ENCODE data around the gene CALD1.

CALD1 gene

GRCh38 chr7:134851141-134851540, 71.7 kb downstream of the CALD1 start:
- H3K4me3 ChIP-seq (ENCODE audit: low read depth in 1 of 2, low read length in 1 of 2): no peak overlapping the region
- H3K9me3 ChIP-seq: no peaks in the 10 kb centered on the region
- no peak for TF ChIP-seq CTCF (IDR thresholded peaks at IDR 0.05)
- no peak overlapping the region for H3K27ac ChIP-seq
- H3K27me3 ChIP-seq: no peaks in the 10 kb centered on the region
- no peaks in the 10 kb centered on the region for H3K4me1 ChIP-seq (ENCODE audit: control insufficient read depth in 1 of 2, insufficient read depth in 1 of 2, low read depth in 1 of 2, low read length in 1 of 2)
- H3K36me3 ChIP-seq: no peaks in the 10 kb centered on the region

GRCh38 chr7:134852625-134853024, 73.2 kb downstream of the CALD1 start:
- H3K9me3 ChIP-seq: no peaks in the 10 kb centered on the region
- TF ChIP-seq CTCF (IDR thresholded peaks at IDR 0.05): no peak
- H3K27me3 ChIP-seq: no peaks in the 10 kb centered on the region
- no peaks in the 10 kb centered on the region for H3K36me3 ChIP-seq
- no peaks in the 10 kb centered on the region for H3K4me1 ChIP-seq (ENCODE audit: control insufficient read depth in 1 of 2, insufficient read depth in 1 of 2, low read depth in 1 of 2, low read length in 1 of 2)
- H3K4me3 ChIP-seq (ENCODE audit: low read depth in 1 of 2, low read length in 1 of 2): no peak overlapping the region
- no peak overlapping the region for H3K27ac ChIP-seq

- H3K4me3 ChIP-seq (ENCODE audit: low read depth in 1 of 2, low read length in 1 of 2): no peak overlapping the region
- no peaks in the 10 kb centered on the region for H3K36me3 ChIP-seq
- H3K9me3 ChIP-seq: no peaks in the 10 kb centered on the region
- H3K27ac ChIP-seq: no peak overlapping the region
- TF ChIP-seq CTCF (IDR thresholded peaks at IDR 0.05): no peak
- H3K27me3 ChIP-seq: no peaks in the 10 kb centered on the region
- no peaks in the 10 kb centered on the region for H3K4me1 ChIP-seq (ENCODE audit: control insufficient read depth in 1 of 2, insufficient read depth in 1 of 2, low read depth in 1 of 2, low read length in 1 of 2)
Observed at GRCh38 chr7:134854816-134855215, 75.4 kb downstream of the CALD1 start.

GRCh38 chr7:134855442-134855841, 76.0 kb downstream of the CALD1 start:
- no peaks in the 10 kb centered on the region for H3K27me3 ChIP-seq
- H3K9me3 ChIP-seq: no peaks in the 10 kb centered on the region
- no peak overlapping the region for H3K27ac ChIP-seq
- no peaks in the 10 kb centered on the region for H3K36me3 ChIP-seq
- TF ChIP-seq CTCF (IDR thresholded peaks at IDR 0.05): no peak
- H3K4me1 ChIP-seq (ENCODE audit: control insufficient read depth in 1 of 2, insufficient read depth in 1 of 2, low read depth in 1 of 2, low read length in 1 of 2): no peaks in the 10 kb centered on the region
- no peak overlapping the region for H3K4me3 ChIP-seq (ENCODE audit: low read depth in 1 of 2, low read length in 1 of 2)

- Histone ChIP-seq H3K27me3 (no peaks in the 10 kb centered on the region), H3K27ac (no peak overlapping the region), H3K9me3 (no peaks in the 10 kb centered on the region), H3K36me3 (no peaks in the 10 kb centered on the region), H3K4me1 (ENCODE audit: control insufficient read depth in 1 of 2, insufficient read depth in 1 of 2, low read depth in 1 of 2, low read length in 1 of 2) (no peaks in the 10 kb centered on the region), H3K4me3 (ENCODE audit: low read depth in 1 of 2, low read length in 1 of 2) (no peak overlapping the region)
- TF ChIP-seq CTCF (IDR thresholded peaks at IDR 0.05): no peak
Observed at GRCh38 chr7:134856091-134856490, 76.7 kb downstream of the CALD1 start.

GRCh38 chr7:134856691-134857090, 77.3 kb downstream of the CALD1 start:
- H3K27ac ChIP-seq: no peak overlapping the region
- H3K4me3 ChIP-seq (ENCODE audit: low read depth in 1 of 2, low read length in 1 of 2): no peak overlapping the region
- H3K9me3 ChIP-seq: no peaks in the 10 kb centered on the region
- H3K36me3 ChIP-seq: no peaks in the 10 kb centered on the region
- H3K4me1 ChIP-seq (ENCODE audit: control insufficient read depth in 1 of 2, insufficient read depth in 1 of 2, low read depth in 1 of 2, low read length in 1 of 2): no peaks in the 10 kb centered on the region
- H3K27me3 ChIP-seq: no peaks in the 10 kb centered on the region
- no peak for TF ChIP-seq CTCF (IDR thresholded peaks at IDR 0.05)

Measured in neutrophil (primary cell).